Activated CD4-positive, alpha-beta T cell treated with anti-CD3 and anti-CD28 coated beads for 24 hours (primary cell): Measurements from ENCODE around the gene KMT2B.
A peak's percentile ranks its signal among the peaks of the same experiment; 100 is the strongest.
"Not testable (repeated sequence)": the region's sequence is repeated elsewhere in the genome, so short reads cannot be mapped to it uniquely, and the experiment has no call there.

Source experiments
- DNase-seq, 2 donors: peaks; one replicate each; pipeline ENCODE4 v3.0.0-alpha.2; 2020; ENCODE audit warnings: low read depth in 2 of 2

KMT2B gene, protein sequence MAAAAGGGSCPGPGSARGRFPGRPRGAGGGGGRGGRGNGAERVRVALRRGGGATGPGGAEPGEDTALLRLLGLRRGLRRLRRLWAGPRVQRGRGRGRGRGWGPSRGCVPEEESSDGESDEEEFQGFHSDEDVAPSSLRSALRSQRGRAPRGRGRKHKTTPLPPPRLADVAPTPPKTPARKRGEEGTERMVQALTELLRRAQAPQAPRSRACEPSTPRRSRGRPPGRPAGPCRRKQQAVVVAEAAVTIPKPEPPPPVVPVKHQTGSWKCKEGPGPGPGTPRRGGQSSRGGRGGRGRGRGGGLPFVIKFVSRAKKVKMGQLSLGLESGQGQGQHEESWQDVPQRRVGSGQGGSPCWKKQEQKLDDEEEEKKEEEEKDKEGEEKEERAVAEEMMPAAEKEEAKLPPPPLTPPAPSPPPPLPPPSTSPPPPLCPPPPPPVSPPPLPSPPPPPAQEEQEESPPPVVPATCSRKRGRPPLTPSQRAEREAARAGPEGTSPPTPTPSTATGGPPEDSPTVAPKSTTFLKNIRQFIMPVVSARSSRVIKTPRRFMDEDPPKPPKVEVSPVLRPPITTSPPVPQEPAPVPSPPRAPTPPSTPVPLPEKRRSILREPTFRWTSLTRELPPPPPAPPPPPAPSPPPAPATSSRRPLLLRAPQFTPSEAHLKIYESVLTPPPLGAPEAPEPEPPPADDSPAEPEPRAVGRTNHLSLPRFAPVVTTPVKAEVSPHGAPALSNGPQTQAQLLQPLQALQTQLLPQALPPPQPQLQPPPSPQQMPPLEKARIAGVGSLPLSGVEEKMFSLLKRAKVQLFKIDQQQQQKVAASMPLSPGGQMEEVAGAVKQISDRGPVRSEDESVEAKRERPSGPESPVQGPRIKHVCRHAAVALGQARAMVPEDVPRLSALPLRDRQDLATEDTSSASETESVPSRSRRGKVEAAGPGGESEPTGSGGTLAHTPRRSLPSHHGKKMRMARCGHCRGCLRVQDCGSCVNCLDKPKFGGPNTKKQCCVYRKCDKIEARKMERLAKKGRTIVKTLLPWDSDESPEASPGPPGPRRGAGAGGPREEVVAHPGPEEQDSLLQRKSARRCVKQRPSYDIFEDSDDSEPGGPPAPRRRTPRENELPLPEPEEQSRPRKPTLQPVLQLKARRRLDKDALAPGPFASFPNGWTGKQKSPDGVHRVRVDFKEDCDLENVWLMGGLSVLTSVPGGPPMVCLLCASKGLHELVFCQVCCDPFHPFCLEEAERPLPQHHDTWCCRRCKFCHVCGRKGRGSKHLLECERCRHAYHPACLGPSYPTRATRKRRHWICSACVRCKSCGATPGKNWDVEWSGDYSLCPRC (N-terminal part only)

DNA sequence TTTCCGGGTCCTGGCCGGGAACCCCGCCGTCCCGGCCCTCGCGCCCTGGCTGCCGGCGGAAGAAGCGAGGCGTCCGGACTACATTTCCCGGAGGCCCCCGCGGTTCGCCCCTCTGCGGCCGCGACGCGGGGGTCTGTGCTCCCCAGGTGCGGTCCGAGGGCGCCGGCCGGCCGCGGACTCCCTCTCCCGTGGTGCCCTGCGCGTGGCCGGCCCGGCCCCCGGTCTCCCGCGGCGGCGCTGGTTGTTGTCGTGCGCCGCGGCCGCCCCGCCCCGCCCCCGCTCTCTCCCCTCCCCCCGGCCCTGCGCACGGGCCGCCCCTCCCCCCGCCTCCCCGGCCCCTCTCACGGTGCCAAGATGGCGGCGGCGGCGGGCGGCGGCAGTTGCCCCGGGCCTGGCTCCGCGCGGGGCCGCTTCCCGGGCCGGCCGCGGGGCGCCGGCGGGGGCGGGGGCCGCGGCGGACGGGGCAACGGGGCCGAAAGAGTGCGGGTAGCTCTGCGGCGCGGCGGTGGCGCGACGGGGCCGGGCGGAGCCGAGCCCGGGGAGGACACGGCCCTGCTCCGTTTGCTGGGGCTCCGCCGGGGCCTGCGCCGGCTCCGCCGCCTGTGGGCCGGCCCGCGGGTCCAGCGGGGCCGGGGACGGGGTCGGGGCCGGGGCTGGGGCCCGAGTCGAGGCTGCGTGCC lies at the start of gene KMT2B:
KMT2B (plus strand) TSS at position 339 of the 680 bp plus-strand sequence; CDS start at position 355, 16 bp downstream.
- peak in 1 of 2 donors; percentile 92 for DNase-seq

GRCh38 chr19:35669566-35669965 lies 48.2 kb upstream of the KMT2B start:
- DNase-seq = no peak

GRCh38 chr19:35669974-35670373 lies 47.8 kb upstream of the KMT2B start:
- no peak for DNase-seq

DNA sequence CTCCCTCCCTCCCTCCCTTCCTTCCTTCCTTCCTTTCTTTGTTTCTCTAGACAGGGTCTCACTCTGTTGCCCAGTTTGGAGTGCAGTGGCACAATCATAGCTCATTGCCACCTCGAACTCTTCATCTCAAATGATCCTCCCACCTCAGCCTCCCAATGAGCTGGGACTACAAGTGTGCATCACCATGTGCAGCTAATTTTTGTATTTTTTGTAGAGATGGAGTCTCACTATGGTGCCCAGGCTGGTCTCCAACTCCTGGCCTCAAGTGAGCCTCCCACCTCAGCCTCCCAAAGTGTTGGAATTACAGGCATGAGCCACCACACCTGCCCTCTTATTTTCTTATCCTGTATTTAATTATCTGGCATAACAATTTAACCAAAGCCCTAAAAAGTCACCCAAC lies 47.1 kb upstream of the KMT2B start:
- no peak for DNase-seq

DNA sequence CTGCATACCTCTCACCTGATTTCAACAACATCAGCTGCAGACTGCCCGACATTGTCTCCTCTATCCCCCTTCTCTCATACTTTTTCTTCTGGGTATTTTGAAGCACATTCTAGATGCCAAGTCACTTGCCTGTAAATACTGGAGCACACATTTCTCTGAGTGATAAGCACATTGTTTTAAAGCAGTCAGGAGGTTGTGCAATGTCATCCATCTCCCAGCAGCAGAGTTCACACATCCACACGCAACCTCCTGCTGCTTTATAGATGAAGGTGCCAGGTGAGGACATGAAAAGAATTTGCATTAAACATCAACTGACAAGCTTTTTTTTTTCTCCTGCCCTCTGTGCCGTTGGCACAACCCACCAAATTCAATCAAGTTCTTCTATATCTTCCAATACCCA lies 46.0 kb upstream of the KMT2B start:
- DNase-seq = no peak

- peak; percentile 26 to 27 for DNase-seq
Measured at GRCh38 chr19:35673121-35673804, 44.5 kb upstream of the KMT2B start.

- DNase-seq = no peak
Measured at GRCh38 chr19:35675589-35676140, 42.1 kb upstream of the KMT2B start.

- no peak for DNase-seq
Measured at GRCh38 chr19:35689836-35690235, 28.0 kb upstream of the KMT2B start.

- not testable (repeated sequence) for DNase-seq
Measured at GRCh38 chr19:35691106-35691505, 26.7 kb upstream of the KMT2B start.

DNA sequence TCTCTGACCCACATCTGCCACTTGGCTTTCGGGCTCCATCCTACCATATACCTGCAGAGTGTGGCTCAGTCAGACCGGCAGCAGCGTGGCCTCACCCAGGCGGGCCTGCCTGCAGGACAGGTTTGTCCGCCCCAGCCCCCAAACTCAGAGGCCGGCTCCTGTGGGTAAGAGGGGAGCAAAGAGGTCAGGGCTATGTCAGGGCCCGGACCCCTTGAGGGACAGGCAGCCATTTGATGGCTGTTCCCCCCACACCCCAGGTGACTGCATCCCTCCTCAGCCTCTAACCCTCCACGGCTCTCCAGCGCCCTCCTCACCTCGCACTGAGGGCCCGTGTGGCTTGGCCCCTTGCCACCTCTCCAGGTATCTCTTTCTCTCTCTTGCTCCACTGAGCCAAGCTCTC lies 25.8 kb upstream of the KMT2B start:
- DNase-seq = no peak

DNA sequence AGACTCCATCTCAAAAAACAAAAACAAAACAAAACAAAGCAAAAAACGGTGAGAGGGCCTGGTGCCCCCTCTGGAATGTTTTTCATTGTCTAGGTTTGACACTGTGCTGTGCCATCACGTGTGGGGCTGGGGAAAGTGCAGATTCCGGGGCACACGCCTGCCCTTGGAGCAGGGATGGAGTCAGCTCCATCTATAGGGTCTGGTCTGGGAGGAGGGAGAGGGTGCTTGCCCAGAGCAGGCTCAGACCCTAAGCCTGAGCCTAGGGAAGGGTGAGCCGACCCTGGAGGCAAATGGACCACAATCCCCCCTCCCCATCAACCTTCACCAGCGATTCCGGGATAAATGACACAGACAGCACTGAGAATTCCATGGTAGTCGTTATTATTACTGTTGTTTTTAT lies 24.4 kb upstream of the KMT2B start:
- DNase-seq = no peak

DNA sequence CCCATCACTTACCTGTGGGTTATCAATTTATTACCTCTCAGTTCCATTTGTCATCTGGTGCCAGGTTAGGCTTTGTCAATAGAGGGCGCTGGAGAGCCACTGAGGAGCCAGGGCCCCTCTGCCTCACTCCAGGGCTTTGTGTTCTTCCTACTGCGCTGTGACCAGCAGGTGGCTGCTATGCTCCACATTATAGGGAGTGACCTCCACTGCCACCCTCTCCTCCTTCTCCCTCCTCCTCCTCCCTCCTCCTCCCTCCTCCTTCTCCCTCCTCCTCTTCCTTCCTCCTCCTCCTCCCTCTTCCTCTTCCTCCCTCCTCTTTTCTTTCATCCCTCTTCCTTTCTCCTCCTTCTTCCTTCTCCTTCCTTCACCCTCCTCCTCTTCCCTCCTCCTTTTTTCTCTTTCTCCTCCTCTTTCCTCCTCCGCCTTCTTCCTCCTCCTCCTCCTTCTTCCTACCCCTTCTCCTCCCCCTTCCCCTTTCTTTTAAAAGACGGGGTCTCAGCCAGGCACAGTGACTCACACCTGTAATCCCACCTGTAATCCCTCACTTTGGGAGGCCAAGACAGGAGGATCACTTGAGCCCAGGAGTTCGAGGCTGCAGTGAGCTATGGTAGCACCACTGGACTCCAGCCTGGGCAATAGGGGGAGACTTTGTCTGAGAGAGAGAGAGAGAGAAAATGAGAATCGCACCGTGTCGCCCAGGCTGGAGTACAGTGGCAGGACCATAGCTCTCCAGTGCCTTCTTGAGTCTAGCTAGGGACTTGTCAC lies 23.8 kb upstream of the KMT2B start:
- peak; percentile 90 to 93 for DNase-seq

- DNase-seq = no peak
Measured at GRCh38 chr19:35695895-35696422, 21.8 kb upstream of the KMT2B start.

DNA sequence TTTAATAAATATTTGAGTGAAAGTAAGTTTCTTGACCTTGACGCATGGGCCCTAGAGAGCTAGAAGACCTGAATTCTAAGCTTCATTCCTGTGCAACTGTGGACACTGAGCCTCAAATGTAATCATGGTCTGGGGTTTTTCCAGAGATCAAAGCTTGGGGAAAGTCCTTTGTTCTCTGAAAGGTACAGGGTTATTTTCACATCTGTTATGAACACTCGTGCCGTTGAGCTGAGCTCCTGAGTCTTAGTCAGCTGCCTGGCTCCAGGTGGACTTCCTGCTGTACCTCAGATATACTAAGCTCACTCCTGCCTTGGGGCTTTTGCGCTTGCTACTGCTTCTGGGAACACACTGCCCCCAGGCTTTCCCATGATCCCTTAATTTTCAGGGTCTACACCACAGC lies 21.0 kb upstream of the KMT2B start:
- no peak for DNase-seq

GRCh38 chr19:35702223-35703012 lies 15.4 kb upstream of the KMT2B start:
- DNase-seq = peak; percentile 85 to 87

GRCh38 chr19:35703343-35703742 lies 14.5 kb upstream of the KMT2B start:
- DNase-seq = no peak

GRCh38 chr19:35704218-35704617 lies 13.6 kb upstream of the KMT2B start, which contains the start of gene ZBTB32:
TSS of gene ZBTB32 (plus strand) at chr19:35704558. CDS start at chr19:35714627, 10,069 bp downstream.
- no peak for DNase-seq

DNA sequence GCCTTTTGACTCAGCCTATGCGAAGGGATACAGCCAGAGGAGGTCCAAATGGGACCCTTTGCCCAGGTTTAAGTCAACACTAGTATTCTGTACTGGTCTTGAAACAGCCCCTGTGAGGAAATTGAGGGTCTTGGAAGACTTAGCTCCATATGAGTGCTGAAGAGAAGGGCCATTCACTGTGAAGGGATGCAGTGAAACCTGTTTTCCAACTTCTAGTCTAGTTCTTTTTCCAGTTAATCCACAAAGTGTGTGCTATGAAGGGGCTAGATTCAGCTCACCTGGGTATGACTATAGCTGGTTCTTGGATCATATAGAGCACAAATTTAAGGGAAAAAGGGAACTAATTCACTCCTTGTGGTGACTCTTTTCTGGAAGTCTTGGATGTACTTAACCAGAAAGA lies 9.4 kb upstream of the KMT2B start:
- no peak for DNase-seq
